K562 (cell line): ENCODE results near the gene DAPP1.

Experiments
- SNIP1 ChIP-seq: fragments of 450-650 bp; IDR thresholded peaks from 2 replicates; pipeline ENCODE4 v1.7.1; 2017; ENCODE audit warnings: low read depth, mild to moderate bottlenecking
- ZNF311 ChIP-seq: fragments of 250-450 bp; sonication (Bioruptor Pico); IDR thresholded peaks from 2 replicates; pipeline ENCODE4 v1.4.0; 2020; ENCODE audit warnings: mild to moderate bottlenecking, moderate library complexity

- TF ChIP-seq ZNF311 (CRISPR knock-in tag) = no peak
- no peak for TF ChIP-seq SNIP1
Measured at GRCh38 chr4:99824070-99824599, 7.5 kb downstream of the DAPP1 start.
